GM12872 (cell line): ENCODE data around the gene GNPNAT1.

Experiments
- CTCF ChIP-seq: IDR thresholded peaks from 3 replicates; pipeline ENCODE4 v1.5.1; 2011; ENCODE audit warnings: low read depth, mild to moderate bottlenecking, low read length, moderate library complexity; ENCODE audit not compliant: insufficient read depth

GNPNAT1 gene

GRCh38 chr14:52767058-52767833 is 24.2 kb downstream of the GNPNAT1 start:
- TF ChIP-seq CTCF: no peak

- no peak for TF ChIP-seq CTCF
Measured at GRCh38 chr14:52759145-52759544, 32.3 kb downstream of the GNPNAT1 start.

GRCh38 chr14:52755607-52756316 is 35.6 kb downstream of the GNPNAT1 start:
- TF ChIP-seq CTCF: no peak

- TF ChIP-seq CTCF: no peak
Measured at GRCh38 chr14:52748647-52749292, 42.6 kb downstream of the GNPNAT1 start.

- no peak for TF ChIP-seq CTCF
Measured at GRCh38 chr14:52741865-52742264, 49.5 kb downstream of the GNPNAT1 start.

- TF ChIP-seq CTCF: no peak
Measured at GRCh38 chr14:52740751-52741150, 50.7 kb downstream of the GNPNAT1 start.

GRCh38 chr14:52738409-52738808 is 53.0 kb downstream of the GNPNAT1 start:
- no peak for TF ChIP-seq CTCF
